ENCODE results near the gene SPTBN4.
"Not testable (repeated sequence)": the region's sequence is repeated elsewhere in the genome, so short reads cannot be mapped to it uniquely, and the experiment has no call there.

Gene SPTBN4

GRCh38 chr19:40553885-40554857 is 87.4 kb downstream of the SPTBN4 start:
- in situ Hi-C loops (cut with HindIII; ENCODE audit: low sequenced_read_pairs) = no loop called here
- H3K4me3 ChIP-seq (ENCODE audit: low read depth, low read length) = no peak overlapping the region
- TF ChIP-seq CTCF (IDR thresholded peaks at IDR 0.05; ENCODE audit: low read depth, low read length) = no peak
- no peak for DNase-seq (ENCODE audit: low read depth, low spot score)

GRCh38 chr19:40555978-40556689 is 89.3 kb downstream of the SPTBN4 start:
- no peak for TF ChIP-seq CTCF (IDR thresholded peaks at IDR 0.05; ENCODE audit: low read depth, low read length)
- in situ Hi-C loops (cut with HindIII; ENCODE audit: low sequenced_read_pairs) = no loop called here
- no peak for DNase-seq (ENCODE audit: low read depth, low spot score)
- no peak overlapping the region for H3K4me3 ChIP-seq (ENCODE audit: low read depth, low read length)

GRCh38 chr19:40556953-40557530 is 90.2 kb downstream of the SPTBN4 start:
- DNase-seq (ENCODE audit: low read depth, low spot score) = no peak
- no peak overlapping the region for H3K4me3 ChIP-seq (ENCODE audit: low read depth, low read length)
- in situ Hi-C loops (cut with HindIII; ENCODE audit: low sequenced_read_pairs) = no loop called here
- no peak for TF ChIP-seq CTCF (IDR thresholded peaks at IDR 0.05; ENCODE audit: low read depth, low read length)

- no peak for DNase-seq (ENCODE audit: low read depth, low spot score)
- in situ Hi-C loops (cut with HindIII; ENCODE audit: low sequenced_read_pairs) = no loop called here
- TF ChIP-seq CTCF (IDR thresholded peaks at IDR 0.05; ENCODE audit: low read depth, low read length) = no peak
- H3K4me3 ChIP-seq (ENCODE audit: low read depth, low read length) = no peak overlapping the region
Observed at GRCh38 chr19:40559394-40559793, 92.6 kb downstream of the SPTBN4 start.

GRCh38 chr19:40560092-40560507 is 93.3 kb downstream of the SPTBN4 start:
- in situ Hi-C loops (cut with HindIII; ENCODE audit: low sequenced_read_pairs) = no loop called here
- no peak for TF ChIP-seq CTCF (IDR thresholded peaks at IDR 0.05; ENCODE audit: low read depth, low read length)
- no peak overlapping the region for H3K4me3 ChIP-seq (ENCODE audit: low read depth, low read length)
- DNase-seq (ENCODE audit: low read depth, low spot score) = no peak

GRCh38 chr19:40561947-40562346 is 95.1 kb downstream of the SPTBN4 start:
- no peak for TF ChIP-seq CTCF (IDR thresholded peaks at IDR 0.05; ENCODE audit: low read depth, low read length)
- no peak for DNase-seq (ENCODE audit: low read depth, low spot score)
- in situ Hi-C loops (cut with HindIII; ENCODE audit: low sequenced_read_pairs) = no loop called here
- H3K4me3 ChIP-seq (ENCODE audit: low read depth, low read length) = no peak overlapping the region

GRCh38 chr19:40564535-40564934 is 97.7 kb downstream of the SPTBN4 start:
- H3K4me3 ChIP-seq (ENCODE audit: low read depth, low read length); in situ Hi-C loops (cut with HindIII; ENCODE audit: low sequenced_read_pairs); DNase-seq (ENCODE audit: low read depth, low spot score): not testable (repeated sequence)

Data from astrocyte of the spinal cord (primary cell).